ENCODE measurements around the gene ANKRD62. TPM values are rescaled to one million over a fixed set of nuclear protein-coding genes. Genes with fewer than 3 reads are reported as not detected.
"Not testable (repeated sequence)": the region's sequence is repeated elsewhere in the genome, so short reads cannot be mapped to it uniquely, and the experiment has no call there.

The ANKRD62 gene
- polyA plus RNA-seq, 3 donors: 0.03 to 0.18 TPM; not detected in 1

- WGBS, 3 donors: 76 to 83% (median 82%) methylated on average over 3 of the region's 3 CpGs
- H3K27ac ChIP-seq (ENCODE audit: low read depth, low read length): no peak overlapping the region
Measured at GRCh38 chr18:12087471-12088025, 6.1 kb upstream of the ANKRD62 start.

- H3K27ac ChIP-seq (ENCODE audit: low read depth, low read length): no peak overlapping the region
- 78 to 90% (median 87%) methylated on average over 4 of the region's 4 CpGs for WGBS, 3 donors
Measured at GRCh38 chr18:12088096-12088495, 5.5 kb upstream of the ANKRD62 start.

DNA sequence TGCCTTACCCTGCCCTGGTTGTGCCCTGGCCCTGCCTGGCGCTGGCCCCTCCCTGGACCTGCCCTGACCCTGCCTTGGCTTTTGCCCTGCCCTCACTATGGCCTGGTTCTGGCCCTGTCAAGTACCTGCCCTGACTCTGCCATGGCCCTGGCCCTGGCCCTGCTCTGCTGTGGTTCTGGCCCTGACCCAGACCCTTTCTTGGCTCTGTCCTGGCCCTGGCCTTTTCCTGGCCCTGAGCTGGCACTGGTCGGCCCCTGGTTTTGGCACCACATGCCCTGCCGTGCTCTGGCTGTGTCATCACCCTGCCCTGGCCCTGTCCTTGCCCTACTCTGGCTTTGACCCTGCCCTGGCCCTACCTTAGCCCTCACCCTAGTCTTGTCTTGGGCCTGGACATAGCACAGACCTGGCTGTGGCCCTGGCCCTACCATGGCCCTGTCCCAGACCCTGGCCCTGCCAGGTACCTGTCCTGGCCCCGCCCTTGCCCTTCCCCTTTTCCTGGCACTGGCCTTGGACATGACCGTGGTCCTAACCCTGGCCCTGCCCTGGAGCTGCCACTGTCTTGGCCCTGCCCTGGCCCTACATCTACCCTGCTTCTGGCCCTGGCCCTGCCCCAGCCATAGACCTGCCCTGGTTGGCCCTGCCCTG, 4.8 kb upstream of the ANKRD62 start:
- no peak overlapping the region for H3K27ac ChIP-seq (ENCODE audit: low read depth, low read length)
- 61 to 83% (median 82%) methylated on average over 5 of the region's 5 CpGs for WGBS, 3 donors

DNA sequence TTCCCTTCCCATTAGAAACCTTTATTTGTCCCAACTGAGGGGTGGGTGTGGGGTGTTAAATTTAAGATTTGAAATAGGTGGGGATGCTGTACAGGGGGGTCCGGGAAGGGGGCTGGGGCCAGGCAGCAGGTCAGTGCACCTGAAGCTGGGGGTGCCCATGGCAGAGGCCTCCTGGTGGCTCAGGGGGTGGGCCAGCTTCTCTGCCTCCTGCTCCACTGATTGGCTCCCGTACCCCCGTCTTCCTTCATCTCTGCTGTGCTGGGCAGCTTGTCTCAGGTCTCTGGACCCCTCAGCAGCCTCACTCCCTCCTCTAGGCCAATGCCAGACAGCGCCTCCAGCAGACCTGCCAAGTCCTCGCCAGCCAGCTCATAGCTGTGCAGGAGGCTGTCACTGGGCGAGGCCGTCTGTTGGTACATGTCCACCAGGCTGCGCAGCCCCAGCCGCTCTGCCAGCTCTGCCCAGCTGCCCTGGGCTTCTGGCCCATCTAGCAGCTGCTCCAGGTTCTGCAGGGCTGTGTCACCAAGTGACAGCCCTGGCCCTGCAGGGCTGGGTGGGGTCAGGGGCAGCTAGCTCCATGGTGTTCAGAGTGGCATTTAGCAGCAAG, 2.0 kb upstream of the ANKRD62 start:
- H3K27ac ChIP-seq (ENCODE audit: low read depth, low read length): no peak overlapping the region
- WGBS, 3 donors: 50 to 92% (median 92%) methylated on average over 9 of the region's 9 CpGs

DNA sequence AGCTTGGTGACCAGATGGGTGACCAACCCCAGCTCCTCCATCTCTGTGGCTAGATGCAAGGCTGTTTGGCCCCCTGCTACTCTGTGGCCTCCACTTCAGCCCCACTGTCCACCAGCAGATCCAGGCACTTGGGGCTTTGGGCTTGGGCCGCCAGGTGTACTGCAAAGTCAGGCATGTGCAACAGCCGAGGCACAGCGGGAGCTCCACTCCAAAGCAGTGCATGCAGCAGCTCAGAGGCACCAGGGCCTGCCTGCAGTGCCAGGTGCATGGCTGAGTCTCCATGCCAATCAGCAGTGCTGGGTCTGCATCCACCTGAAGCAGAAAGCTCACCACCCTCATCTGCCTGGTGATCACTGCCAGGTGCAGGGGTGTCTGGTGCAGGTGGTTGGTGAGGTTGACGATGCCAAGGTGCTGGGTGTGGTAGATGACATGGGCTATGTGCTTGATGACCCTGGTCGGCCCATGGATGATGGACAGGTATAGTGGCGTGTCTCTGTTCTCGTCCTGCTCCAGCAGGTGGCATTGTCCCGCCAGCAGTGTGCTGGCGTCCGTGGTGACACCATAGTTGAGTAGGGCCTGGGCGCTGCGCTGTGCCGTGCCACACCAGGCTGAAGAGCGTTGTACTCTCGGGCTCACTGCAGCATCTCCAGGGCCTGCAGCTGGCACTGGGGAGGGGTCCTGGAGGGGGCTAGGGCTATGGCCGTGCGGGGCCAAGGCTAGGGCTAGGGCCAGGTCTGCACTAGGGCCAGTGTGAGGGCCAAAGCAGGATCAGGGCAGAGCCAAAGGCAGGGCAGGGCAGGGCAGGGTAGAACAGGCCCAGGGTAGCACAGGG, 1.0 kb upstream of the ANKRD62 start:
- H3K27ac ChIP-seq (ENCODE audit: low read depth, low read length): no peak overlapping the region
- WGBS, 3 donors: 55 to 87% (median 75%) methylated on average over 17 of the region's 17 CpGs

GRCh38 chr18:12098374-12098773, 4.7 kb downstream of the ANKRD62 start:
- WGBS, 3 donors: 77 to 87% (median 86%) methylated on average over 5 of the region's 5 CpGs
- H3K27ac ChIP-seq (ENCODE audit: low read depth, low read length): no peak overlapping the region

GRCh38 chr18:12099160-12099559, 5.5 kb downstream of the ANKRD62 start:
- no peak overlapping the region for H3K27ac ChIP-seq (ENCODE audit: low read depth, low read length)

- H3K27ac ChIP-seq (ENCODE audit: low read depth, low read length): no peak overlapping the region
- 37 to 96% (median 95%) methylated on average over 1 of the region's 1 CpG for WGBS, 3 donors
Measured at GRCh38 chr18:12101266-12101665, 7.6 kb downstream of the ANKRD62 start.

DNA sequence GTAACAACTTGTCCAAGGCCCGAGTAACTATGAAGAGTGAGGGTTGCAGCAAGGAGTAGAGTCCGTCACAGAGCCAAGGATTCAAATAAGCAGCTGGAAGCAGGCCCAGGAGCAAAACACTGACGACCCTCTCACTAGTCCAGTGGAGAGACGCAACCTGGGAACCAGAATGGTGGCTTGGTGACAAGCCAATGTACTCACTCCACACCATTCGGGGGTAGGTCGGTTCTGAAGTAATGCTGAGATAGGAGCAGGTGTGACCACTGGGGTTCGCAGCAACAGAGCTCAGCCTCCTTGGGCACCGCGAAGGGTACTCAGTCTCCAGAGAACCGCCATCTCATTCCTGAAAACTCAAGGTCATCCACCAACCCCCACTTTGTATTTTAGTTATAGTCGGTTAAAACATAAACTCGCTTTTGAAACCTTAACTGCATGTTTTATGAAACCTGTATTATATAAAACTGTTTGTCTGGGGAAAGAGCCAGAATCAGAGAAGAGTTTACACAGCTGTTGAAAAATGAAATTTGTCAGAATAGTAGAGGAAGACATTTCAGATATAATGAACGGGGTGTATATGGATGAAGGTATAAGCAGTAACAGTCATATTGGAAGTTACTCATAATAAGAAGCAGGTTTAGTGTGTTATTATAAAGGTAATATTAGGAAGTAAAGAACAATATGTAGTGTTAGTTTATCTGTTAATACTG, 8.6 kb downstream of the ANKRD62 start:
- 33 to 62% (median 59%) methylated on average over 13 of the region's 13 CpGs for WGBS, 3 donors
- H3K27ac ChIP-seq (ENCODE audit: low read depth, low read length): no peak overlapping the region

GRCh38 chr18:12106471-12106870, 12.8 kb downstream of the ANKRD62 start:
- WGBS, 3 donors: 76 to 88% (median 85%) methylated on average over 2 of the region's 2 CpGs

GRCh38 chr18:12109836-12110235, 16.2 kb downstream of the ANKRD62 start:
- WGBS, 3 donors: 89 to 95% (median 93%) methylated on average over 3 of the region's 3 CpGs
- H3K27ac ChIP-seq (ENCODE audit: low read depth, low read length): no peak overlapping the region

More at GRCh38 chr18:12106471-12106870, 12.8 kb downstream of the ANKRD62 start:
- no peak overlapping the region for H3K27ac ChIP-seq (ENCODE audit: low read depth, low read length)

DNA sequence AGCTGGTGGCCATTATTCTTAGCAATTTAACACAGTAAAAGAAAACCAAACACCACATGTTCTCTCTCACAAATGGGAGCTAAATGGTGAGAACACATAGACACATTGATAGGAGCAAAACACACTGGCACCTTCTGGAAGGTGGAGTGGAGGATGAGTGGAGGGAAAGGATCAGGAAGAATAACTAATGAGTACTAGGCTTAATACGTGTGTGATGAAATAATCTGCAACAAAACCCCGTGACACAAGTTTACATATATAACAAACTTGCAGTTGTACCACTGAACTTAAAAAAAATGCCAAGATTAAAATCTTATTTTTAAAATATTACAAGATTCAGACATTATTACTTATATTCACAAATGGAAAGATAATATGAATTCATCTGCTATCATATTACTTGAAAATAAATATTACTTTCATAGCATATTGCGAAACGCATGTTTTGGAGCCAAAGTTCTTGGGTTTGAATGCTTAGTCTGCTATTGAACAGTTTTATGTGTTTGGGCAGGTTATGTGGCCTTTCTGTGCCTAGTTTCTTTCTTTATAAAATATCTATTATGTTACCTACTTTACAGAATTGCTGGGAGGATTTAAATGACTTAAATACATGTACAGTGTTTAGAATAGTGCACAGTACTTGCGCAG, 20.5 kb downstream of the ANKRD62 start:
- 60 to 70% (median 68%) methylated on average over 5 of the region's 5 CpGs for WGBS, 3 donors

DNA sequence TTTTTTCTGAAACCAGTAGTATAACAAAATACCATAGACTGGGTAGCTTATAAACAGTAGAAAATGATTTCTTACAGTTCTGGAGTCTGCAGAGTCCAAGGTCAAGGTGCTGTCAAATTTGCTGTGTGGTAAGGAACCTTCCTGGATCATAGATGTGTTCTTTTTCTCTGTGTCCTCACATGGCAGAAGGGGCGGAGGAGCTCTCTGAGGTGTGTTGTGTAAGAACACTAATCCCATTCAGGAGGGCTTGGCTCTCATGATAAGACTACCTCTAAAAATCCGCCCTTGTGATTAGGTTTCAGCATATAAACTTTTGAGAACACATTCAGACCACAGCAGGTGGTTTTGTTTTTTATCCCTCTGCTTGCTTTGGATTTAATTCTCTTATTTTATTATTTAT, 25.7 kb downstream of the ANKRD62 start:
- 62 to 94% (median 93%) methylated on average over 2 of the region's 2 CpGs for WGBS, 3 donors
- H3K27ac ChIP-seq (ENCODE audit: low read depth, low read length): no peak overlapping the region

More for the DNA sequence above, 20.5 kb downstream of the ANKRD62 start:
- H3K27ac ChIP-seq (ENCODE audit: low read depth, low read length): no peak overlapping the region

- WGBS, 3 donors: 59 to 63% (median 62%) methylated on average over 15 of the region's 15 CpGs
- H3K27ac ChIP-seq (ENCODE audit: low read depth, low read length): no peak overlapping the region
Measured at GRCh38 chr18:12121175-12122042, 27.8 kb downstream of the ANKRD62 start.

DNA sequence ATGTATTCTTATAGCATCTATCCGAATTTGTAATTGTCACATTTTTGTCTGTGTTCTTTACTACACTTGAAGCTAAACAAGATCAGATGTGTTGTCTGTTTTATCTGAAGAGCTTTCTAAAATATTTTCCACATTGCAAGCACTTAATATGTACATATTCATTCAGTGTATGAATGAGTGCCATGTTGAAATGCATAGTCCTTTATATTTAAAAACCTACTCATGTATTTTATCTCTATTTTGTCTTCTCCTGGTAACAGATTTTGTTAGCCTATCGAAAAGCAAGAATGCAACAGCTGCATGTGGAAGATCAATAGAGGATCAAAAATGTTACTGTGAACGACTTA, 28.4 kb downstream of the ANKRD62 start:
- H3K27ac ChIP-seq (ENCODE audit: low read depth, low read length): not testable (repeated sequence)
- WGBS, 3 donors: 79 to 84% (median 84%) methylated on average over 3 of the region's 3 CpGs

GRCh38 chr18:12127647-12128046, 34.0 kb downstream of the ANKRD62 start:
- H3K27ac ChIP-seq (ENCODE audit: low read depth, low read length): not testable (repeated sequence)
- WGBS, 3 donors: 80 to 86% (median 84%) methylated on average over 4 of the region's 4 CpGs

- H3K27ac ChIP-seq (ENCODE audit: low read depth, low read length): not testable (repeated sequence)
- WGBS, 3 donors: 88 to 100% (median 94%) methylated on average over 3 of the region's 4 CpGs
Measured at GRCh38 chr18:12138831-12139230, 45.2 kb downstream of the ANKRD62 start.
